ENCODE results near the gene RAB31.
"Not testable (repeated sequence)": the region's sequence is repeated elsewhere in the genome, so short reads cannot be mapped to it uniquely, and the experiment has no call there.

Gene RAB31

GRCh38 chr18:9766740-9767139 lies 58.6 kb downstream of the RAB31 start:
- no peaks in the 10 kb centered on the region for H3K27me3 ChIP-seq (ENCODE audit: control insufficient read depth in 5 of 5, insufficient read depth in 4 of 5, low read length in 5 of 5)
- H3K36me3 ChIP-seq (ENCODE audit: control insufficient read depth in 5 of 5, insufficient read depth in 5 of 5, low read length in 5 of 5), result no peaks in the 10 kb centered on the region
- H3K9me3 ChIP-seq (ENCODE audit: control insufficient read depth in 5 of 5, low read length in 5 of 5), result no peaks in the 10 kb centered on the region
- H3K4me1 ChIP-seq (ENCODE audit: control insufficient read depth in 5 of 5, insufficient read depth in 5 of 5, low read length in 5 of 5), result peaks cover 4 to 22% (median 11%) of the 10 kb centered on the region in 5 donors
- no peak overlapping the region for H3K9ac ChIP-seq (ENCODE audit: low read length in 5 of 5)
- no peak overlapping the region for H3K27ac ChIP-seq (ENCODE audit: low read depth, low read length)
- no peak overlapping the region for H3K4me3 ChIP-seq (ENCODE audit: low read depth in 1 of 5, low read length in 5 of 5)

- not testable (repeated sequence) for H3K27me3 ChIP-seq (ENCODE audit: control insufficient read depth in 5 of 5, insufficient read depth in 4 of 5, low read length in 5 of 5); H3K36me3 ChIP-seq (ENCODE audit: control insufficient read depth in 5 of 5, insufficient read depth in 5 of 5, low read length in 5 of 5); H3K9me3 ChIP-seq (ENCODE audit: control insufficient read depth in 5 of 5, low read length in 5 of 5); H3K27ac ChIP-seq (ENCODE audit: low read depth, low read length); H3K9ac ChIP-seq (ENCODE audit: low read length in 5 of 5); H3K4me3 ChIP-seq (ENCODE audit: low read depth in 1 of 5, low read length in 5 of 5)
- peaks cover 4 to 29% (median 15%) of the 10 kb centered on the region in 5 donors for H3K4me1 ChIP-seq (ENCODE audit: control insufficient read depth in 5 of 5, insufficient read depth in 5 of 5, low read length in 5 of 5)
These were observed 60.1 kb downstream of the RAB31 start for GRCh38 chr18:9768071-9768691.

- peaks cover 4 to 26% (median 15%) of the 10 kb centered on the region in 5 donors for H3K4me1 ChIP-seq (ENCODE audit: control insufficient read depth in 5 of 5, insufficient read depth in 5 of 5, low read length in 5 of 5)
- not testable (repeated sequence) for H3K36me3 ChIP-seq (ENCODE audit: control insufficient read depth in 5 of 5, insufficient read depth in 5 of 5, low read length in 5 of 5); H3K4me3 ChIP-seq (ENCODE audit: low read depth in 1 of 5, low read length in 5 of 5); H3K9me3 ChIP-seq (ENCODE audit: control insufficient read depth in 5 of 5, low read length in 5 of 5); H3K27me3 ChIP-seq (ENCODE audit: control insufficient read depth in 5 of 5, insufficient read depth in 4 of 5, low read length in 5 of 5); H3K9ac ChIP-seq (ENCODE audit: low read length in 5 of 5); H3K27ac ChIP-seq (ENCODE audit: low read depth, low read length)
These were observed 62.0 kb downstream of the RAB31 start for GRCh38 chr18:9770111-9770510.

GRCh38 chr18:9771261-9771976 lies 63.3 kb downstream of the RAB31 start:
- no peaks in the 10 kb centered on the region for H3K27me3 ChIP-seq (ENCODE audit: control insufficient read depth in 5 of 5, insufficient read depth in 4 of 5, low read length in 5 of 5)
- H3K4me1 ChIP-seq (ENCODE audit: control insufficient read depth in 5 of 5, insufficient read depth in 5 of 5, low read length in 5 of 5), result peaks cover 4 to 18% (median 13%) of the 10 kb centered on the region in 5 donors
- H3K9ac ChIP-seq (ENCODE audit: low read length in 5 of 5), result no peak overlapping the region
- H3K27ac ChIP-seq (ENCODE audit: low read depth, low read length), result no peak overlapping the region
- peaks cover 0 to 3% (median 0%) of the 10 kb centered on the region in 5 donors for H3K36me3 ChIP-seq (ENCODE audit: control insufficient read depth in 5 of 5, insufficient read depth in 5 of 5, low read length in 5 of 5)
- peak overlapping the region in 2 of 5 donors; percentile 13 to 43 for H3K4me3 ChIP-seq (ENCODE audit: low read depth in 1 of 5, low read length in 5 of 5)
- no peaks in the 10 kb centered on the region for H3K9me3 ChIP-seq (ENCODE audit: control insufficient read depth in 5 of 5, low read length in 5 of 5)

GRCh38 chr18:9771977-9772660 lies 64.0 kb downstream of the RAB31 start:
- Histone ChIP-seq H3K36me3 (ENCODE audit: control insufficient read depth in 5 of 5, insufficient read depth in 5 of 5, low read length in 5 of 5) (peaks cover 0 to 3% (median 0%) of the 10 kb centered on the region in 5 donors), H3K4me1 (ENCODE audit: control insufficient read depth in 5 of 5, insufficient read depth in 5 of 5, low read length in 5 of 5) (peaks cover 4 to 17% (median 13%) of the 10 kb centered on the region in 5 donors), H3K27ac (ENCODE audit: low read depth, low read length) (no peak overlapping the region), H3K27me3 (ENCODE audit: control insufficient read depth in 5 of 5, insufficient read depth in 4 of 5, low read length in 5 of 5) (no peaks in the 10 kb centered on the region), H3K4me3 (ENCODE audit: low read depth in 1 of 5, low read length in 5 of 5) (no peak overlapping the region), H3K9me3 (ENCODE audit: control insufficient read depth in 5 of 5, low read length in 5 of 5) (no peaks in the 10 kb centered on the region), H3K9ac (ENCODE audit: low read length in 5 of 5) (no peak overlapping the region)

GRCh38 chr18:9772847-9773677 lies 65.0 kb downstream of the RAB31 start:
- H3K36me3 ChIP-seq (ENCODE audit: control insufficient read depth in 5 of 5, insufficient read depth in 5 of 5, low read length in 5 of 5), result peaks cover 0 to 3% (median 0%) of the 10 kb centered on the region in 5 donors
- no peak overlapping the region for H3K27ac ChIP-seq (ENCODE audit: low read depth, low read length)
- H3K4me1 ChIP-seq (ENCODE audit: control insufficient read depth in 5 of 5, insufficient read depth in 5 of 5, low read length in 5 of 5), result peaks cover 4 to 17% (median 13%) of the 10 kb centered on the region in 5 donors
- no peaks in the 10 kb centered on the region for H3K27me3 ChIP-seq (ENCODE audit: control insufficient read depth in 5 of 5, insufficient read depth in 4 of 5, low read length in 5 of 5)
- no peak overlapping the region for H3K4me3 ChIP-seq (ENCODE audit: low read depth in 1 of 5, low read length in 5 of 5)
- no peaks in the 10 kb centered on the region for H3K9me3 ChIP-seq (ENCODE audit: control insufficient read depth in 5 of 5, low read length in 5 of 5)
- no peak overlapping the region for H3K9ac ChIP-seq (ENCODE audit: low read length in 5 of 5)

GRCh38 chr18:9774150-9774549 lies 66.0 kb downstream of the RAB31 start:
- H3K4me3 ChIP-seq (ENCODE audit: low read depth in 1 of 5, low read length in 5 of 5), result no peak overlapping the region
- H3K27ac ChIP-seq (ENCODE audit: low read depth, low read length), result no peak overlapping the region
- H3K4me1 ChIP-seq (ENCODE audit: control insufficient read depth in 5 of 5, insufficient read depth in 5 of 5, low read length in 5 of 5), result peaks cover 4 to 17% (median 13%) of the 10 kb centered on the region in 5 donors
- H3K36me3 ChIP-seq (ENCODE audit: control insufficient read depth in 5 of 5, insufficient read depth in 5 of 5, low read length in 5 of 5), result peaks cover 0 to 3% (median 0%) of the 10 kb centered on the region in 5 donors
- H3K9ac ChIP-seq (ENCODE audit: low read length in 5 of 5), result no peak overlapping the region
- no peaks in the 10 kb centered on the region for H3K27me3 ChIP-seq (ENCODE audit: control insufficient read depth in 5 of 5, insufficient read depth in 4 of 5, low read length in 5 of 5)
- no peaks in the 10 kb centered on the region for H3K9me3 ChIP-seq (ENCODE audit: control insufficient read depth in 5 of 5, low read length in 5 of 5)

- Histone ChIP-seq H3K9me3 (ENCODE audit: control insufficient read depth in 5 of 5, low read length in 5 of 5) (no peaks in the 10 kb centered on the region), H3K4me3 (ENCODE audit: low read depth in 1 of 5, low read length in 5 of 5) (no peak overlapping the region), H3K36me3 (ENCODE audit: control insufficient read depth in 5 of 5, insufficient read depth in 5 of 5, low read length in 5 of 5) (peaks cover 0 to 3% (median 0%) of the 10 kb centered on the region in 5 donors), H3K27me3 (ENCODE audit: control insufficient read depth in 5 of 5, insufficient read depth in 4 of 5, low read length in 5 of 5) (no peaks in the 10 kb centered on the region), H3K27ac (ENCODE audit: low read depth, low read length) (no peak overlapping the region), H3K9ac (ENCODE audit: low read length in 5 of 5) (no peak overlapping the region), H3K4me1 (ENCODE audit: control insufficient read depth in 5 of 5, insufficient read depth in 5 of 5, low read length in 5 of 5) (peaks cover 4 to 17% (median 13%) of the 10 kb centered on the region in 5 donors)
These were observed 67.1 kb downstream of the RAB31 start for GRCh38 chr18:9775178-9775577.

GRCh38 chr18:9779630-9780029 lies 71.5 kb downstream of the RAB31 start:
- peaks cover 0 to 14% (median 9%) of the 10 kb centered on the region in 5 donors for H3K4me1 ChIP-seq (ENCODE audit: control insufficient read depth in 5 of 5, insufficient read depth in 5 of 5, low read length in 5 of 5)
- H3K27ac ChIP-seq (ENCODE audit: low read depth, low read length), result no peak overlapping the region
- H3K4me3 ChIP-seq (ENCODE audit: low read depth in 1 of 5, low read length in 5 of 5), result no peak overlapping the region
- H3K36me3 ChIP-seq (ENCODE audit: control insufficient read depth in 5 of 5, insufficient read depth in 5 of 5, low read length in 5 of 5), result peaks cover 0 to 3% (median 0%) of the 10 kb centered on the region in 5 donors
- no peak overlapping the region for H3K9ac ChIP-seq (ENCODE audit: low read length in 5 of 5)
- H3K27me3 ChIP-seq (ENCODE audit: control insufficient read depth in 5 of 5, insufficient read depth in 4 of 5, low read length in 5 of 5), result no peaks in the 10 kb centered on the region
- H3K9me3 ChIP-seq (ENCODE audit: control insufficient read depth in 5 of 5, low read length in 5 of 5), result no peaks in the 10 kb centered on the region

All from subcutaneous abdominal adipose tissue (tissue), 5 donors.